SK-N-MC (cell line): ENCODE results near the gene PTPRA.

ENCODE experiments used
- DNase-seq: peaks from one replicate; pipeline ENCODE4 v3.0.0-alpha.2; 2011; ENCODE audit warnings: low read depth, low spot score
- H3K27ac ChIP-seq: fragments of 200-600 bp; sonication (generic); 2 replicates; pipeline ENCODE4 v1.5.1; 2016; ENCODE audit warnings: mixed run types
- H3K36me3 ChIP-seq: fragments of 200-600 bp; sonication (generic); 2 replicates; pipeline ENCODE4 v1.6.1; 2017; ENCODE audit warnings: antibody characterized with exemption, low read length, mixed read lengths; ENCODE audit not compliant: insufficient read depth
- H3K4me3 ChIP-seq: fragments of 200-600 bp; sonication (generic); 2 replicates; pipeline ENCODE4 v1.5.1; 2016
- H3K9ac ChIP-seq: fragments of 200-600 bp; sonication (generic); 2 replicates; pipeline ENCODE4 v1.8.0; 2017; ENCODE audit warnings: mixed run types, mixed read lengths; ENCODE audit not compliant: insufficient read length
- H3K9me3 ChIP-seq: fragments of 200-600 bp; sonication (generic); 2 replicates; pipeline ENCODE4 v1.6.1; 2017; ENCODE audit warnings: low read depth, mild to moderate bottlenecking, antibody characterized with exemption, low read length, moderate library complexity, mixed read lengths
- EZH2 ChIP-seq: fragments of 200-600 bp; sonication (generic); IDR thresholded peaks from one replicate; pipeline ENCODE4 v1.6.1; 2017; ENCODE audit warnings: antibody characterized with exemption
- FOXP2 ChIP-seq: optimal IDR thresholded peaks from 2 replicates; pipeline ENCODE3; 2011; ENCODE audit warnings: mild to moderate bottlenecking, moderate library complexity; ENCODE audit not compliant: insufficient read depth; ENCODE audit errors: extremely low read length, control extremely low read depth
- POLR2AphosphoS5 ChIP-seq: IDR thresholded peaks from 2 replicates; pipeline ENCODE4 v1.6.1; 2012; ENCODE audit warnings: mild to moderate bottlenecking, low read depth, low read length, borderline replicate concordance

PTPRA gene

DNA sequence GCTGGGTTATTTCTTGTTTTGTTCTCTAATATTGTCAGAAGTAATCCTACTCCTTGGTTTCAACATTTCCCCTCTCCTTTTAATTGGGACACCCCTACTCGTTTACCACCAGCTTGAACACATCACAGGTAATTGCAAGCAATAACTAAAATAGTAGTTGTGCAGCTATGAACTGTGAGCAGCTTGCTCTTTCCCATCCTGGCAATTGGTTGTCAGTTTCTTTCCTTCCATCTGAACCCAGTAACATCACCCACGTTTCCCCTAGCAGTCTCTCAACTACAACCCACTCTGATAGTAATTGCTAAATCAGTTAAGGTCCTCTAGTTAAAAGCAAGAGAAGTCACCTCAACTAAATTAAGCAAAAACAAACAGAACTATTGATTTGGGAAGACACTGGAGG, 122.5 kb downstream of the PTPRA start:
- Histone ChIP-seq H3K9me3 (no peaks in the 10 kb centered on the region), H3K4me3 (no peak overlapping the region), H3K27ac (no peak overlapping the region), H3K9ac (no peak overlapping the region), H3K36me3 (peaks cover 20% of the 10 kb centered on the region)
- TF ChIP-seq FOXP2, result no peak
- no peak for TF ChIP-seq POLR2AphosphoS5
- no peak for TF ChIP-seq EZH2
- no peak for DNase-seq

GRCh38 chr20:2998728-2999127, 125.4 kb downstream of the PTPRA start:
- Histone ChIP-seq H3K9ac (no peak overlapping the region), H3K27ac (no peak overlapping the region), H3K4me3 (no peak overlapping the region), H3K9me3 (no peaks in the 10 kb centered on the region), H3K36me3 (peaks cover 6% of the 10 kb centered on the region; the same call in 1 of the 2 replicates)
- TF ChIP-seq FOXP2, result no peak
- no peak for TF ChIP-seq POLR2AphosphoS5
- no peak for TF ChIP-seq EZH2
- DNase-seq, result no peak

DNA sequence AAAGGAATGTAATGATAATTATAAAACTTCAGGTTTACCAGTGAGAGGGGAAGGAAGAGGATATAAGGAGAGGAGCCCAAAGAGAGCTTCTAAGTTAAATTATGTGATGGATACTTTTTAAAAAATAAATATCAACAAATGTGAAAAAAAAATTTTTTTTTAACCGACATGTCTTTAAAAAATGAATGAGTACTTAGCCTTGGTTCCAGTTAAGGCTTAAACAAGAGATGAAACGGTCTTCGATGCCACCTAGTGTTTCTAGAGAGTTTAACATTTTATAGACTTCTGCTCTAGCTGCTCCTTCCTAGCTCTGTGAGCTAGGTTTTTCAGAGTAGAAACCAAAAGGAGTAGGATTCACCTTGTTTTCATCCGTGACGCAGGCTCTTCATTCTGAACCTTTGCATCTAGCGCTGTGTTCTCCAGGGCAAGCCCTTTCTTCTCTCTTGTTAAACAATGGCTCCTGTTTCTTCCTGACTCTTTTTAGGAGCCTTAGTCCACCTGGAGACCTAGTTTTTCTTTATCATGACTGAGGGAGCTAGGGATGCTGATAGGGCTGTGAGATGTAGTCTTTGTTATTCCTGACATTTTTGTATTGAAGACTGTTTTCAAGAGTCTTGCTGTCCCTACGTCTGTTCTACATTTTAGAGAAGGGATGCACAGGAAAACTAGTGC, 127.7 kb downstream of the PTPRA start:
- peaks cover 10% of the 10 kb centered on the region; the same call in 1 of the 2 replicates for H3K36me3 ChIP-seq
- DNase-seq, result peak; percentile 6
- H3K9me3 ChIP-seq, result no peaks in the 10 kb centered on the region
- H3K9ac ChIP-seq, result no peak overlapping the region
- no peak overlapping the region for H3K4me3 ChIP-seq
- no peak overlapping the region for H3K27ac ChIP-seq
- TF ChIP-seq FOXP2 (no peak), EZH2 (no peak), POLR2AphosphoS5 (no peak)

GRCh38 chr20:3003416-3003815, 130.1 kb downstream of the PTPRA start:
- no peak for DNase-seq
- Histone ChIP-seq H3K4me3 (no peak overlapping the region), H3K9me3 (no peaks in the 10 kb centered on the region), H3K36me3 (peaks cover 23% of the 10 kb centered on the region; the same call in 1 of the 2 replicates), H3K27ac (no peak overlapping the region), H3K9ac (no peak overlapping the region)
- TF ChIP-seq POLR2AphosphoS5 (no peak), EZH2 (no peak), FOXP2 (no peak)

GRCh38 chr20:3010985-3011723, 137.9 kb downstream of the PTPRA start:
- Histone ChIP-seq H3K36me3 (peaks cover 15% of the 10 kb centered on the region; the same call in 1 of the 2 replicates), H3K4me3 (no peak overlapping the region), H3K27ac (no peak overlapping the region), H3K9ac (no peak overlapping the region), H3K9me3 (no peaks in the 10 kb centered on the region)
- TF ChIP-seq FOXP2 (no peak), EZH2 (no peak), POLR2AphosphoS5 (no peak)
- no peak for DNase-seq

GRCh38 chr20:3011752-3012151, 138.5 kb downstream of the PTPRA start:
- no peak overlapping the region for H3K4me3 ChIP-seq
- DNase-seq, result no peak
- H3K9me3 ChIP-seq, result no peaks in the 10 kb centered on the region
- no peak overlapping the region for H3K9ac ChIP-seq
- no peak for TF ChIP-seq POLR2AphosphoS5
- peaks cover 11% of the 10 kb centered on the region; the same call in 1 of the 2 replicates for H3K36me3 ChIP-seq
- H3K27ac ChIP-seq, result no peak overlapping the region

DNA sequence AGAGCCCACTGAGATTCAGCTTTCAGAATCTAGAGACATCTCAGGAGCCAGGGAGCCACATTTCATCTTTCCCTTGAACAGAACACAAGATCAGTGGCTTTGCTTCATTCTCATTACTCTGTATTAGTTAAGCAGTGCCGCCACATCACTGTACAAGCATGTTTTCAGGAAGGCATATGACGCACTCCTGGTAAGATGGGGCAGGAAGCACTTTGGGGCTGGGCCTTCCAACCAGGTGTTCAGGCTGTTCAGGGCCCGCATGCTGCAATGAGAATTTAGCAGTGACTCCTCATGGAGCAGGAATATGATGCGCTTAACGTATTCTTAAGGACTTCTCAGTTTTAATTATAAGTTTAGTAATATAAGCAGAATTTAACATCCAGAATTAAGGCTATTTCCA, 140.5 kb downstream of the PTPRA start:
- no peak for DNase-seq
- peaks cover 7% of the 10 kb centered on the region for H3K36me3 ChIP-seq
- H3K27ac ChIP-seq, result no peak overlapping the region

DNA sequence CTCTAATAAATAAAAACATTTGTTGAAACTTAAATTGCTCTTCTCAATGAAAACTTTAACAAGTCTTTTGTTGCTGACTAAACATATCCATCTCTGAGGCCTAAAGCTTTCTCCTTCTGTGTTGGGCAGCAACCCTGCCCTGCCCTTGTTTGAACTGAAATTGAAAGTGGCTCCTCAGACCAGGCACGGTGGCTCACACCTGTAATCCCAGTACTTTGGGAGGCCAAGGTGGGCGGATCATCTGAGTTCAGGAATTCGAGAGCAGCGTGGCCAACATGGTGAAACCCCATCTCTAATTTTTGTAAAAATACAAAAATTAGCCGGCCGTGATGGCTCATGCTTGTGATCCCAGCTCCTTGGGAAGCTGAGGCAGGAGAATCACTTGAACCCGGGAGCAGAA, 140.9 kb downstream of the PTPRA start:
- H3K9ac ChIP-seq, result no peak overlapping the region
- no peak for TF ChIP-seq EZH2
- no peak for TF ChIP-seq FOXP2
- TF ChIP-seq POLR2AphosphoS5, result no peak
- no peaks in the 10 kb centered on the region for H3K9me3 ChIP-seq
- DNase-seq, result no peak
- no peak overlapping the region for H3K4me3 ChIP-seq
- no peak overlapping the region for H3K27ac ChIP-seq
- H3K36me3 ChIP-seq, result peaks cover 7% of the 10 kb centered on the region

More for the DNA sequence above, 140.5 kb downstream of the PTPRA start:
- H3K4me3 ChIP-seq, result no peak overlapping the region
- no peaks in the 10 kb centered on the region for H3K9me3 ChIP-seq
- no peak overlapping the region for H3K9ac ChIP-seq
- TF ChIP-seq POLR2AphosphoS5 (no peak), EZH2 (no peak), FOXP2 (no peak)
